H9 (cell line): ENCODE results near the gene TAF12. TPM values are rescaled to one million over a fixed set of nuclear protein-coding genes. Genes with fewer than 3 reads are reported as not detected.
A peak's percentile ranks its signal among the peaks of the same experiment; 100 is the strongest.

Source experiments
- DNase-seq: peaks from one replicate; pipeline ENCODE4 v3.0.0-alpha.2; 2017
- H2AFZ ChIP-seq: one replicate; pipeline ENCODE4 v1.6.1; 2013; ENCODE audit warnings: mild to moderate bottlenecking, low read length, control low read depth, moderate library complexity
- H2AK5ac ChIP-seq: 2 replicates; pipeline ENCODE4 v1.6.1; 2013; ENCODE audit warnings: low read length, control low read depth, mixed read lengths; ENCODE audit not compliant: insufficient read length
- H2BK120ac ChIP-seq: one replicate; pipeline ENCODE4 v1.6.1; 2013; ENCODE audit warnings: low read depth, mild to moderate bottlenecking, low read length, control low read depth, inconsistent platforms; ENCODE audit not compliant: poor library complexity, severe bottlenecking
- H2BK12ac ChIP-seq: 2 replicates; pipeline ENCODE4 v1.6.1; 2013; ENCODE audit warnings: low read length, control low read depth, mixed read lengths, low read depth; ENCODE audit not compliant: insufficient read length
- H2BK15ac ChIP-seq: 2 replicates; pipeline ENCODE4 v1.6.1; 2013; ENCODE audit warnings: low read depth, low read length, control low read depth
- H2BK20ac ChIP-seq: one replicate; pipeline ENCODE4 v1.6.1; 2013; ENCODE audit warnings: low read depth, mild to moderate bottlenecking, low read length, control low read depth, inconsistent platforms; ENCODE audit not compliant: poor library complexity, severe bottlenecking
- H2BK5ac ChIP-seq: 2 replicates; pipeline ENCODE4 v1.6.1; 2013; ENCODE audit warnings: low read length, control low read depth, mixed read lengths; ENCODE audit not compliant: insufficient read length
- H3K14ac ChIP-seq: 2 replicates; pipeline ENCODE4 v1.6.1; 2013; ENCODE audit warnings: low read length, control low read depth; ENCODE audit not compliant: insufficient read depth
- H3K18ac ChIP-seq: 2 replicates; pipeline ENCODE4 v1.6.1; 2013; ENCODE audit warnings: low read depth, mild to moderate bottlenecking, mixed read lengths, low read length, control low read depth; ENCODE audit not compliant: insufficient read length
- H3K23ac ChIP-seq: 2 replicates; pipeline ENCODE4 v1.6.1; 2013; ENCODE audit warnings: low read length, control low read depth, mixed read lengths, low read depth; ENCODE audit not compliant: insufficient read length
- H3K23me2 ChIP-seq: 2 replicates; pipeline ENCODE4 v1.6.1; 2013; ENCODE audit warnings: low read depth, mild to moderate bottlenecking, mixed read lengths, low read length, control low read depth; ENCODE audit not compliant: insufficient read length, poor library complexity, severe bottlenecking
- H3K27ac ChIP-seq: 2 replicates; pipeline ENCODE4 v1.5.1; 2013; ENCODE audit warnings: low read length, control low read depth, mixed read lengths, low read depth; ENCODE audit not compliant: insufficient read length
- H3K27me3 ChIP-seq: 2 replicates; pipeline ENCODE4 v1.6.1; 2013; ENCODE audit warnings: low read length, control low read depth, inconsistent platforms; ENCODE audit not compliant: insufficient read depth
- H3K4ac ChIP-seq: 2 replicates; pipeline ENCODE4 v1.6.1; 2013; ENCODE audit warnings: low read depth, mild to moderate bottlenecking, control low read depth, inconsistent platforms, low read length, moderate library complexity
- H3K4me1 ChIP-seq: 2 replicates; pipeline ENCODE4 v1.6.1; 2013; ENCODE audit warnings: low read length, control low read depth, inconsistent platforms; ENCODE audit not compliant: insufficient read depth
- H3K4me2 ChIP-seq: 2 replicates; pipeline ENCODE4 v1.6.1; 2013; ENCODE audit warnings: low read length, control low read depth, mixed read lengths; ENCODE audit not compliant: insufficient read length, insufficient read depth
- H3K56ac ChIP-seq: 2 replicates; pipeline ENCODE4 v1.6.1; 2013; ENCODE audit warnings: low read depth, mild to moderate bottlenecking, mixed read lengths, low read length, control low read depth; ENCODE audit not compliant: insufficient read length
- H3K79me1 ChIP-seq: 2 replicates; pipeline ENCODE4 v1.6.1; 2013; ENCODE audit warnings: low read depth, mild to moderate bottlenecking, moderate library complexity, low read length, control low read depth, inconsistent platforms; ENCODE audit not compliant: insufficient read depth, poor library complexity, severe bottlenecking
- H3K79me2 ChIP-seq: 2 replicates; pipeline ENCODE4 v1.6.1; 2013; ENCODE audit warnings: low read length, control low read depth, inconsistent platforms; ENCODE audit not compliant: insufficient read depth
- H3K9ac ChIP-seq: 2 replicates; pipeline ENCODE4 v1.6.1; 2013; ENCODE audit warnings: low read length, control low read depth, mixed read lengths; ENCODE audit not compliant: insufficient read length; ENCODE audit errors: extremely low read depth
- H3K9me3 ChIP-seq: one replicate; pipeline ENCODE4 v1.6.1; 2013; ENCODE audit warnings: low read depth, low read length, inconsistent platforms; ENCODE audit not compliant: control insufficient read depth
- H3T11ph ChIP-seq: one replicate; pipeline ENCODE4 v1.6.1; 2013; ENCODE audit warnings: mild to moderate bottlenecking, low read length, control low read depth, inconsistent platforms
- H4K20me1 ChIP-seq: one replicate; pipeline ENCODE4 v1.6.1; 2013; ENCODE audit not compliant: control insufficient read depth, insufficient read length, insufficient read depth
- H4K5ac ChIP-seq: 2 replicates; pipeline ENCODE4 v1.6.1; 2013; ENCODE audit warnings: low read depth, mild to moderate bottlenecking, mixed read lengths, low read length, control low read depth; ENCODE audit not compliant: insufficient read length
- H4K8ac ChIP-seq: replicated peaks from 2 replicates; pipeline ENCODE4 v1.6.1; 2013; ENCODE audit warnings: low read length, control low read depth, mixed read lengths, low read depth; ENCODE audit not compliant: insufficient read length
- H4K91ac ChIP-seq: 2 replicates; pipeline ENCODE4 v1.6.1; 2013; ENCODE audit warnings: low read depth, mild to moderate bottlenecking, moderate library complexity, mixed read lengths, low read length, control low read depth; ENCODE audit not compliant: insufficient read length
- H3K27ac Mint-ChIP-seq, 3 experiments: 2 replicates in 2 of 3; 3 replicates in 1 of 3; pipeline ENCODE4 v1.8.0; 2020 to 2021; ENCODE audit warnings: mixed read lengths in 3 of 3, mild to moderate bottlenecking in 1 of 3, moderate library complexity in 1 of 3
- H3K27me3 Mint-ChIP-seq: 2 replicates; pipeline ENCODE4 v1.8.0; 2021; ENCODE audit warnings: low read depth, mild to moderate bottlenecking, moderate library complexity, mixed read lengths
- H3K36me3 Mint-ChIP-seq, 3 experiments: 2 replicates in 2 of 3; 3 replicates in 1 of 3; pipeline ENCODE4 v1.8.0; 2020 to 2021; ENCODE audit warnings: low read depth in 3 of 3, mixed read lengths in 3 of 3; ENCODE audit not compliant: insufficient read depth in 1 of 3
- H3K4me1 Mint-ChIP-seq, 2 experiments: 2 replicates each; pipeline ENCODE4 v1.8.0; 2020; ENCODE audit warnings: mixed read lengths in 2 of 2
- H3K4me3 Mint-ChIP-seq, 2 experiments: 2 replicates in 1 of 2; 3 replicates in 1 of 2; pipeline ENCODE4 v1.8.0; 2020 to 2021; ENCODE audit warnings: mild to moderate bottlenecking in 2 of 2, mixed read lengths in 2 of 2, moderate library complexity in 1 of 2
- H3K9me3 Mint-ChIP-seq, 2 experiments: 2 replicates in 1 of 2; 3 replicates in 1 of 2; pipeline ENCODE4 v1.8.0; 2020; ENCODE audit warnings: mild to moderate bottlenecking in 2 of 2, mixed read lengths in 2 of 2, moderate library complexity in 1 of 2
- WGBS: extraction: QIAGEN DNeasy Blood & Tissue Kit; methylation state at CpG from one replicate; pipeline ENCODE4 v1.1.7; 2013; ENCODE audit warnings: missing lambda C conversion rate, low lambda C conversion rate, mixed read lengths; ENCODE audit not compliant: insufficient read length; ENCODE audit errors: extremely low coverage; 5-methylcytosine and 5-hydroxymethylcytosine counted together
- total RNA-seq: library from RNA; stranded (reverse); gene quantifications from 2 replicates; pipeline ENCODE4 v1.2.1, GENCODE V29; 2021
- TF ChIP-seq, protein P1 (sequence below): fragments of 200-600 bp; sonication (generic); conservative IDR thresholded peaks from 3 replicates; pipeline ENCODE4 v1.8.0; 2021; ENCODE audit warnings: antibody characterized with exemption, mild to moderate bottlenecking

The TAF12 gene
- total RNA-seq, 1 experiment from 2014 or later, result 22.1 TPM

DNA sequence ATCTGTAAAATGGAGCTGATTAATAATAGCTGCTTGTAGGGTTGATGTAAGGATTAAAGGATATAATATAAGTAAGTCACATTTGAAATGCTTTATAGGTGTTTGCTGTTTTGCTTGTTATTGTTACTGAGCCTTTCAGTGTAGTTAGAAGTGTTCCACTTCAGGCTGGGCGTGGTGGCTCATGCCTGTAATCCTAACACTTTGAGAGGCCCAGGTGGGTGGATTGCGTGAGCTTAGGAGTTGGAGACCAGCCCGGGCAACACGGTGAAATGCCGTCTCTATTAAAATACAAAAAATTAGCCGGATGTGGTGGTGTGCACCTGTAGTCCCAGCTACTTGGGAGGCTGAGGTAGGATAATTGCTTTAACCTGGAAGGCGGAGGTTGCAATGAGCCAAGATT, 77.8 kb downstream of the TAF12 start:
- Histone ChIP-seq H2AK5ac (no peak overlapping the region), H3K18ac (no peak overlapping the region), H2AFZ (no peak overlapping the region), H3K27me3 (no peaks in the 10 kb centered on the region), H3K14ac (no peak overlapping the region), H2BK20ac (no peak overlapping the region), H3K23ac (no peak overlapping the region), H2BK15ac (no peak overlapping the region), H3K4me2 (no peak overlapping the region), H3K27ac (no peak overlapping the region), H3K23me2 (no peaks in the 10 kb centered on the region), H2BK5ac (no peak overlapping the region), H3K79me1 (peaks cover 4% of the 10 kb centered on the region), H3K9ac (no peak overlapping the region), H2BK120ac (no peak overlapping the region), H3K79me2 (no peaks in the 10 kb centered on the region), H3T11ph (no peak overlapping the region), H3K4ac (no peak overlapping the region), H4K8ac (no peak overlapping the region), H3K56ac (no peak overlapping the region), H2BK12ac (no peak overlapping the region), H3K9me3 (no peaks in the 10 kb centered on the region), H3K4me1 (no peaks in the 10 kb centered on the region), H4K5ac (no peak overlapping the region), H4K91ac (no peak overlapping the region), H4K20me1 (no peaks in the 10 kb centered on the region)
- no peaks in the 10 kb centered on the region for H3K4me1 Mint-ChIP-seq
- H3K27me3 Mint-ChIP-seq, result no peaks in the 10 kb centered on the region
- peaks cover 29 to 83% (median 62%) of the 10 kb centered on the region in 3 experiments; a peak in 6 of 7 replicates for H3K36me3 Mint-ChIP-seq
- peak overlapping the region in 1 of 3 experiments; percentile 22; a peak in 1 of 7 replicates for H3K27ac Mint-ChIP-seq
- no peaks in the 10 kb centered on the region for H3K9me3 Mint-ChIP-seq
- no peak for DNase-seq
- no CpG with 5 or more reads among the region's 7 CpGs for WGBS
- TF ChIP-seq, protein P1, sequence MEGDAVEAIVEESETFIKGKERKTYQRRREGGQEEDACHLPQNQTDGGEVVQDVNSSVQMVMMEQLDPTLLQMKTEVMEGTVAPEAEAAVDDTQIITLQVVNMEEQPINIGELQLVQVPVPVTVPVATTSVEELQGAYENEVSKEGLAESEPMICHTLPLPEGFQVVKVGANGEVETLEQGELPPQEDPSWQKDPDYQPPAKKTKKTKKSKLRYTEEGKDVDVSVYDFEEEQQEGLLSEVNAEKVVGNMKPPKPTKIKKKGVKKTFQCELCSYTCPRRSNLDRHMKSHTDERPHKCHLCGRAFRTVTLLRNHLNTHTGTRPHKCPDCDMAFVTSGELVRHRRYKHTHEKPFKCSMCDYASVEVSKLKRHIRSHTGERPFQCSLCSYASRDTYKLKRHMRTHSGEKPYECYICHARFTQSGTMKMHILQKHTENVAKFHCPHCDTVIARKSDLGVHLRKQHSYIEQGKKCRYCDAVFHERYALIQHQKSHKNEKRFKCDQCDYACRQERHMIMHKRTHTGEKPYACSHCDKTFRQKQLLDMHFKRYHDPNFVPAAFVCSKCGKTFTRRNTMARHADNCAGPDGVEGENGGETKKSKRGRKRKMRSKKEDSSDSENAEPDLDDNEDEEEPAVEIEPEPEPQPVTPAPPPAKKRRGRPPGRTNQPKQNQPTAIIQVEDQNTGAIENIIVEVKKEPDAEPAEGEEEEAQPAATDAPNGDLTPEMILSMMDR, result no peak
- no peak overlapping the region; a peak in 1 of 5 replicates for H3K4me3 Mint-ChIP-seq
